Esophagus (tissue), 2 donors: Measurements from ENCODE around the gene PCDHA7. TPM values are rescaled to one million over a fixed set of nuclear protein-coding genes. Genes with fewer than 3 reads are reported as not detected.

Experiments used
- H3K27ac ChIP-seq, 2 donors: one replicate each; pipeline ENCODE4 v1.5.1; 2013; ENCODE audit warnings: low read depth in 2 of 2, mild to moderate bottlenecking in 2 of 2, inconsistent platforms in 1 of 2, low read length in 1 of 2, moderate library complexity in 1 of 2
- H3K27me3 ChIP-seq, 2 donors: one replicate each; pipeline ENCODE4 v1.6.1; 2013; ENCODE audit warnings: low read length in 2 of 2, control low read depth in 1 of 2, mild to moderate bottlenecking in 1 of 2; ENCODE audit not compliant: insufficient read depth in 2 of 2, control insufficient read depth in 1 of 2
- H3K36me3 ChIP-seq, 2 donors: one replicate each; pipeline ENCODE4 v1.6.1; 2013; ENCODE audit warnings: low read length in 1 of 2; ENCODE audit not compliant: control insufficient read depth in 2 of 2, insufficient read depth in 2 of 2
- H3K4me1 ChIP-seq, 2 donors: one replicate each; pipeline ENCODE4 v1.6.1; 2013; ENCODE audit warnings: low read length in 1 of 2; ENCODE audit not compliant: control insufficient read depth in 2 of 2, insufficient read depth in 2 of 2
- H3K4me3 ChIP-seq, 2 donors: one replicate each; pipeline ENCODE4 v1.5.1; 2013; ENCODE audit warnings: low read length in 2 of 2, mild to moderate bottlenecking in 2 of 2, low read depth in 1 of 2, moderate library complexity in 1 of 2
- H3K9me3 ChIP-seq, 2 donors: one replicate each; pipeline ENCODE4 v1.6.1; 2013; ENCODE audit warnings: mild to moderate bottlenecking in 2 of 2, low read depth in 1 of 2, low read length in 1 of 2, moderate library complexity in 1 of 2; ENCODE audit not compliant: control insufficient read depth in 2 of 2, insufficient read depth in 1 of 2
- WGBS, 2 donors: extraction: QIAGEN DNeasy Blood & Tissue Kit; methylation state at CpG; one replicate each; pipeline ENCODE4 v1.1.7; 2013; 5-methylcytosine and 5-hydroxymethylcytosine counted together
- polyA plus RNA-seq, 2 donors: library from polyadenylated mRNA; stranded (reverse); fragments of 200-250 nt; gene quantifications; one replicate each; pipeline ENCODE4 v1.2.3, GENCODE V29; 2013
- donor health status: healthy with polysubstance abuse.
- donor health status: Bipolar disorder and iron deficiency.

PCDHA7 gene
- polyA plus RNA-seq, 2 donors: 0.01 to 0.02 TPM

DNA sequence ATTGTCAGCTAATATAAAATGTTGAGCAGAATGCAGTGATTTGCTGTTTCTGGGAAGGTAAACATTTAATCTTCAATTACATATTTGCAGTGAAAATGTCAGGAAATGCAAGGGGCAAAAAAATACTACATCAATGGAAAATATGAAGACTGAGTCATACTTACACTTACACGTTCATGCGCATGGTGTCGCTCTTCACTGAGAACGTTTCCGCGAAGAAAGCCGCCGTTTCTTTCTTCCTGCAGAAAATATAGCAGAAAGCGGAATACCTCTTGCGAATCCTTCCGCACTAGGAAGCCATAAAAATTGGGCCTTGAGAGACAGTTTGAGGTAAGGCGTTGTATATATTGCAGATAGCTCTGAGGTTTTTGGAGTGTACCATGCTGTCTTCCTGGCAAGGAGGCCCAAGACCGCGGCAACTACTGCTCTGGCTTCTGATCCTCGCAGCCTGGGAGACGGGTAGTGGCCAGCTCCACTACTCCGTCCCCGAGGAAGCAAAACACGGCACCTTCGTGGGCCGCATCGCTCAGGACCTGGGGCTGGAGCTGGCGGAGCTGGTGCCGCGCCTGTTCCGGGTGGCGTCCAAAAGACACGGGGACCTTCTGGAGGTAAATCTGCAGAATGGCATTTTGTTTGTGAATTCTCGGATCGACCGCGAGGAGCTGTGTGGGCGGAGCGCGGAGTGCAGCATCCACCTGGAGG, 48.0 kb downstream of the PCDHA7 start, which contains the start of gene PCDHA13:
PCDHA13 (plus strand) TSS at position 236 of the 702 bp plus-strand sequence; CDS start at position 381, 145 bp downstream.
- Histone ChIP-seq H3K27ac (no peak within 1 kb of the TSS), H3K4me1 (no peaks in the 10 kb centered on the region), H3K9me3 (peaks cover 25% of the 10 kb centered on the region in 2 donors), H3K4me3 (no peak within 1 kb of the TSS), H3K27me3 (peaks cover 0 to 6% of the 10 kb centered on the region in 2 donors), H3K36me3 (no peaks in the 10 kb centered on the region)
- 24 to 26% methylated on average over 30 to 35 of the region's 35 CpGs for WGBS, 2 donors

DNA sequence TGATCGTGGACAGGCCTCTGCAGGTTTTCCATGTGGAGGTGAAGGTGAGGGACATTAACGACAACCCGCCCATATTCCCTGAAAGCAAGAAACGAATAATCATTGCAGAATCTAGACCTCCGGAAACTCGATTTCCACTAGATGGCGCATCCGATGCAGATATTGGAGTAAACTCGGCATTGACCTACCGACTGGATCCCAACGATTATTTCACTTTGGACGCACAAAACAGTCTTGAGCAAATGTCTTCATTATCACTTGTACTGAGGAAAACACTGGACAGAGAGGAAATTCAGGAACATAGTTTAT, 48.5 kb downstream of the PCDHA7 start:
- H3K4me3 ChIP-seq: no peak overlapping the region
- H3K4me1 ChIP-seq: no peaks in the 10 kb centered on the region
- peaks cover 20% of the 10 kb centered on the region in 2 donors for H3K9me3 ChIP-seq
- WGBS, 2 donors: 21 to 29% methylated on average over 12 of the region's 12 CpGs
- no peaks in the 10 kb centered on the region for H3K36me3 ChIP-seq
- no peak overlapping the region for H3K27ac ChIP-seq
- peaks cover 0 to 6% of the 10 kb centered on the region in 2 donors for H3K27me3 ChIP-seq

DNA sequence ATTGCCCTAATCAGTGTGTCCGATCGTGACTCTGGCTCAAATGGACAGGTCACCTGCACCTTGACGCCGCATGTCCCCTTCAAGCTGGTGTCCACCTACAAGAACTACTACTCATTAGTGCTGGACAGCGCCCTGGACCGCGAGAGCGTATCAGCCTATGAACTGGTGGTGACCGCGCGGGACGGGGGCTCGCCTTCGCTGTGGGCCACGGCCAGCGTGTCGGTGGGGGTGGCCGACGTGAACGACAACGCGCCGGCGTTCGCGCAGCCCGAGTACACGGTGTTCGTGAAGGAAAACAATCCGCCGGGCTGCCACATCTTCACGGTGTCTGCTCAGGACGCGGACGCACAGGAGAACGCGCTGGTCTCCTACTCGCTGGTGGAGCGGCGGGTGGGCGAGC, 49.3 kb downstream of the PCDHA7 start:
- Histone ChIP-seq H3K4me1 (no peaks in the 10 kb centered on the region), H3K27me3 (peaks cover 0 to 6% of the 10 kb centered on the region in 2 donors), H3K9me3 (peaks cover 19 to 20% of the 10 kb centered on the region in 2 donors), H3K36me3 (no peaks in the 10 kb centered on the region), H3K4me3 (no peak overlapping the region), H3K27ac (no peak overlapping the region)
- 48 to 53% methylated on average over 41 of the region's 41 CpGs for WGBS, 2 donors

DNA sequence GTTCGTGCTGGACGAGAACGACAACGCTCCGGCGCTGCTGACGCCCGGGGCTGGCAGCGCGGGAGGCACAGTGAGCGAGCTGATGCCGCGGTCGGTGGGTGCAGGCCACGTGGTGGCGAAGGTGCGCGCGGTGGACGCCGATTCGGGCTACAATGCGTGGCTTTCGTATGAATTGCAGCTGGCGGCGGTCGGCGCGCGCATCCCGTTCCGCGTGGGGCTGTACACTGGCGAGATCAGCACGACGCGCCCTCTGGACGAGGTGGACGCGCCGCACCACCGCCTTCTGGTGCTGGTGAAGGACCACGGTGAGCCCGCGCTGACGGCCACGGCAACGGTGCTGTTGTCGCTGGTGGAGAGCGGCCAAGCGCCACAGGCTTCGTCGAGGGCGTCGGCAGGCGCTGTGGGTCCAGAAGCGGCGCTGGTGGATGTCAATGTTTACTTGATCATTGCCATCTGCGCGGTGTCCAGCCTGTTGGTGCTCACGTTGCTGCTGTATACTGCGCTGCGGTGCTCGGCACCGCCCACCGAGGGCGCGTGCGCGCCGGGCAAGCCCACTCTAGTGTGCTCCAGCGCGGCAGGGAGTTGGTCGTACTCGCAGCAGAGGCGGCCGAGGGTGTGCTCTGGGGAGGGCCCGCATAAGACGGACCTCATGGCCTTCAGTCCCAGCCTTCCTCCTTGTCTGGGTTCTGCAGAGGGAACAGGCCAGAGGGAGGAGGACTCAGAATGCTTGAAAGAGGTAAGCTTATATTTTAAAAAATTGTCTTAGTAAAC, 50.0 kb downstream of the PCDHA7 start:
- WGBS, 2 donors: 42 to 49% methylated on average over 75 to 79 of the region's 79 CpGs
- Histone ChIP-seq H3K4me3 (no peak overlapping the region), H3K4me1 (no peaks in the 10 kb centered on the region), H3K36me3 (no peaks in the 10 kb centered on the region), H3K27me3 (peaks cover 0 to 6% of the 10 kb centered on the region in 2 donors), H3K9me3 (peaks cover 19 to 20% of the 10 kb centered on the region in 2 donors), H3K27ac (no peak overlapping the region)

Other genes with a start within 250 kb of the PCDHA7 start
- gene CD14, start 201.1 kb upstream of the PCDHA7 start, polyA plus RNA-seq: 10 to 100 TPM in 1 of 2 donors, 1 to 10 TPM in 1; 7.4 to 14.3 TPM
- gene TMCO6, start 194.8 kb upstream of the PCDHA7 start, polyA plus RNA-seq: 10 to 100 TPM; 15.7 to 16.7 TPM
- 100 to 1,000 TPM; 130 to 183 TPM for gene NDUFA2, start 186.6 kb upstream of the PCDHA7 start, polyA plus RNA-seq
- gene IK, start 186.4 kb upstream of the PCDHA7 start, polyA plus RNA-seq: 10 to 100 TPM; 56.5 to 83.5 TPM
- 10 to 100 TPM; 17.3 to 19.2 TPM for gene WDR55, start 169.4 kb upstream of the PCDHA7 start, polyA plus RNA-seq
- 1 to 10 TPM in 1 of 2 donors, under 1 TPM in 1; 0.76 to 1.9 TPM for gene DND1, start 160.7 kb upstream of the PCDHA7 start, polyA plus RNA-seq
- 10 to 100 TPM; 47.7 to 55.5 TPM for gene HARS1, start 142.9 kb upstream of the PCDHA7 start, polyA plus RNA-seq
- gene HARS2, start 142.8 kb upstream of the PCDHA7 start, polyA plus RNA-seq: 10 to 100 TPM; 13.9 to 17.6 TPM
- gene ZMAT2, start 133.8 kb upstream of the PCDHA7 start, polyA plus RNA-seq: 10 to 100 TPM; 35.8 to 61.6 TPM
- gene PCDHA1, start 48.1 kb upstream of the PCDHA7 start, polyA plus RNA-seq: under 1 TPM in 1 of 2 donors, not detected in 1; 0.02 TPM
- not detected for gene PCDHA2, start 39.4 kb upstream of the PCDHA7 start, polyA plus RNA-seq
- gene PCDHA3, start 33.2 kb upstream of the PCDHA7 start, polyA plus RNA-seq: under 1 TPM in 1 of 2 donors, not detected in 1; 0.04 TPM
- under 1 TPM; 0.02 to 0.05 TPM for gene PCDHA4, start 27.2 kb upstream of the PCDHA7 start, polyA plus RNA-seq
- under 1 TPM in 1 of 2 donors, not detected in 1; 0.04 TPM for gene PCDHA5, start 12.7 kb upstream of the PCDHA7 start, polyA plus RNA-seq
- under 1 TPM in 1 of 2 donors, not detected in 1; 0.02 TPM for gene PCDHA6, start 6.3 kb upstream of the PCDHA7 start, polyA plus RNA-seq
- gene PCDHA8, start 6.9 kb downstream of the PCDHA7 start, polyA plus RNA-seq: under 1 TPM in 1 of 2 donors, not detected in 1; 0.01 TPM
- under 1 TPM in 1 of 2 donors, not detected in 1; 0.02 TPM for gene PCDHA9, start 14.1 kb downstream of the PCDHA7 start, polyA plus RNA-seq
- gene PCDHA10, start 21.6 kb downstream of the PCDHA7 start, polyA plus RNA-seq: under 1 TPM; under 0.01 to 0.02 TPM
- gene PCDHA11, start 34.7 kb downstream of the PCDHA7 start, polyA plus RNA-seq: under 1 TPM in 1 of 2 donors, not detected in 1; under 0.01 TPM
- under 1 TPM; 0.01 to 0.04 TPM for gene PCDHA12, start 41.0 kb downstream of the PCDHA7 start, polyA plus RNA-seq
- not detected for gene PCDHA13, start 47.9 kb downstream of the PCDHA7 start, polyA plus RNA-seq
- under 1 TPM in 1 of 2 donors, not detected in 1; 0.01 TPM for gene PCDHAC1, start 92.0 kb downstream of the PCDHA7 start, polyA plus RNA-seq
- gene PCDHAC2, start 132.2 kb downstream of the PCDHA7 start, polyA plus RNA-seq: under 1 TPM; 0.02 to 0.06 TPM
- not detected for gene PCDHB1, start 217.1 kb downstream of the PCDHA7 start, polyA plus RNA-seq